HG03139 (cell line): ENCODE data around the gene OBP2A.

Experiments
- ATAC-seq: cut with Tn5 transposase; IDR thresholded peaks from one replicate; pipeline ENCODE4 v1.9.1; 2021; ENCODE audit not compliant: unreplicated experiment

OBP2A gene

DNA sequence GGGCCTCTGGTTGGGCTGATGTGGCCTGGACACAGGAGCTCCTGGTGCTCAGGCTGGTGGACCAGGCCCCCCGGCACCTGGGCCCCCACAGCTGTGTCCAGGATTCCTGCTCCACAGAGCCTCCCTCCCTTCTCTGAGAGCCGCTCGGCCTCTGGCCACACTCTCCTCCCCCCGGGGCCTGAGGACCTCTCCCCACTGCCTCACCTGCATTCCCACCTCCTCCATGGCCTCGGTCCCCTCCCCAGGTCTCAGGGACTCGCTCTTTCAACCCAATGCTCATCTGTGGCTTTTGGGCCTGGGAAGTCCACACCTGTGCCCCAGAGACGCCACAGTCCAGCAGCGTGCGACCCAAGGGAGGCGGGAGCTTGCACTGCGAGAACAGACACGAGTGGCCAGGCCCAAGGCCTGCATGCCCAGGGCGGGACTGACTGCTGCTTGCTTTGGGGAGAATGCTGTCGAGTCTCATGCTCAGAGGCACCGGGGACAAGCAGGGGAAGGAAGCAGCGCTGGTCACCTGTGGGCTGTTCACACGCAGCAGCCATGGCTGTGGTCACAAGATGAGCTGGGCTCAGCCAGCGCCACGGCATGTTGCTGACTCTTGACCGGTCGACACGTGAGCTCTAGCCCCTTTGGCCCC is 30.2 kb downstream of the OBP2A start:
- no peak for ATAC-seq

DNA sequence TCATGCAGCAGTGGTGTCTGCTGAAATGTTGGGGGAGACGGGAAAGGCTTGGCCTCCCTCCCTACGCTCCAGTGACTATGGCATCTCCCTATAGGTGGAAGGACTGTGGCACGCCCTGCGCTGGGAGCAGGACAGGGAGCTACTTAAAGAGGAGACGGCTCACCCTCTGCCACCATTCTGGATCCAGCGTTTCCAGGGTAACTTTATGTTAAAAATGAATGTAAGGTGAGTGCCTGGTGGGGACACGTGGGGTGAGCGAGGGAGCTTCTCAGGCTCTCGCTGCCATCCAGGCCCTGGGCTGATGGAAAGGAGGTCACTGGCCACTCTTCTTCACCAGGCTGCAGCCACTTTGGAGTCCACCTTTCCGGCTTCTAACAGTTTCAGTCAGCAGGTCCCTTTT is 31.3 kb downstream of the OBP2A start:
- no peak for ATAC-seq

DNA sequence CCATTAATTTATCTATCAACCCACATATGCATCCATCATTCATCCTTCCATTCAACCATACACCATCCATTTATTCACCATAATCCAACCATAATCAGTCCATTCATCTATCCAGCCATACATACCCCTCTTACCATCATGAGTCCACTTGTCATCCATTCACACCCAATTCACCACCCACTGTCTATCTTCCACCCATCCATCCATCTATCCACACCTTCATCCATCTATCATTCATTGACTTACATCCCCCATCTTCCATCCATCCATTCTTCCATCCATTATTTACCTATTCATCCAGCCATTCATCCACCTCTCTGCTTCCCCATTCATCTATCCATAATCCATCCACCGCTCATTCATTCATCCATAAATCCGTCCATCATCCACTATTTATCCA is 33.4 kb downstream of the OBP2A start:
- ATAC-seq: no peak

DNA sequence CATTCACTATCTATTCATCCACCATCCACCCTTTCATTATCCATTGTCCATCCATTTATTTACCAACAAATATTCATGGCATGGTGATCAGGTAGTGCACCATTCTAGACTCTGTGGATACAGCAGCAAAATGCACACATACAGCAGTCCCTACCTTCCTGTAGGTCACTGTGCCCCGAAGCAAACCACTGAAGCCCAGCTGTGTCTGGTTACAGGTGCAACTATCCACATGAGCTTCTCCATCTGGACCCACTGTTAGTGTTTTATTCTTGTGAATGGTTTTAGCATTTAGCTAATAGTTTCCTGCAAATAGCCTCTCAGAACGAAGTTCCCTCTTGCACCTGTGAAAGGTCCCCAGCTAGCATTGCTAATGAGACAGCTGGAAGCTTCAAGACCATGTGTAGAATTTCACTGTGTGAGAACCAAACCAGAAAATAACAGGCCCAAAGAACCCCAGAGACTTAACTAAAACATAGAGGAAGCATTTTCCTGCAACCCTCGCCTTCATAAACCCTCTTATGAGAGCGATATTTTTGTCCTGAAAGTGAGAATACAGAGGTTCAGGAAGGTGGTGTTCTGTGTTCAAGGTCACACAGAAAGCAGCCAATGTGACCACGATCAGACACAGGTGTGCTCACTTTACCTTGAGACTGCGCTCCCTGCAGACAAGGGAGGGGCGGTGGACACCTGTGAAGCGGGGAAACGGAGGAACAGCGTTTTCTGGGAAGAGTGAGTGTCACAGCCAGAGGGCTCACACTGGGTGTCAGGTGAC is 34.1 kb downstream of the OBP2A start:
- ATAC-seq: no peak

DNA sequence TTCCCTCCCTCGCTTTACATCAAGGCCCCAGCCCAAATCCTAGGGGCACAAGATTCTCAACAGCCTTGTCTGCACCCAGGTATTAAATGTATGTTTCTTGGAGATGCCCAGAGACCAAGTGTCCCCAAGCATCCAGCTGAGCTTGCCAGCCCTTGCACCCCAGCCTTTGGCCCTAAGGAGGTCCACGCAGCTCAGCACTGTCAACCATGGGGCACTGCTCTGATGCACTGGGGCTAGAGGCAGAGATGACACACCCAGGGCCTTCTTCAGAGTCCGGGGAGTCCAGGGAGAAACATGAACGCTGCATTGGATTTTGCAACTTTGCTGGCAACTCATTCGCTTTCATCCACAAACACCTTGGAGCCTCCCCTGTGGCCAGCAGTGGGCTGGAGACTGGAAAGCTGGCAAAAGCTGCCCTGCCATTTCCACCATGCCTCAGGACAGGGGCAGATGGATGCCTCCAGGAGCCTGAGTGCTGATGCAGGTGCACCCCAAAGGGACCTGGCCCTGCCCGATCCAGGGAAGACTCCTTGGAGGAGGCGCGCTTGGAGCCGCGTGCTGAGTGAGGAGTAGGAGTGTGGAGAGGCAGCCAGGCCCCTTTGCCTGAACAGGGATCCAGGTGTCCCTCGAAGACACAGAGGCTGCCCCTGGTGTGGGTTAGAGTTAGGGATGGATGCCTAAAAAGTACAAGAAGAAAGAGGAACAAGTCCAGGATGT is 34.9 kb downstream of the OBP2A start:
- no peak for ATAC-seq

DNA sequence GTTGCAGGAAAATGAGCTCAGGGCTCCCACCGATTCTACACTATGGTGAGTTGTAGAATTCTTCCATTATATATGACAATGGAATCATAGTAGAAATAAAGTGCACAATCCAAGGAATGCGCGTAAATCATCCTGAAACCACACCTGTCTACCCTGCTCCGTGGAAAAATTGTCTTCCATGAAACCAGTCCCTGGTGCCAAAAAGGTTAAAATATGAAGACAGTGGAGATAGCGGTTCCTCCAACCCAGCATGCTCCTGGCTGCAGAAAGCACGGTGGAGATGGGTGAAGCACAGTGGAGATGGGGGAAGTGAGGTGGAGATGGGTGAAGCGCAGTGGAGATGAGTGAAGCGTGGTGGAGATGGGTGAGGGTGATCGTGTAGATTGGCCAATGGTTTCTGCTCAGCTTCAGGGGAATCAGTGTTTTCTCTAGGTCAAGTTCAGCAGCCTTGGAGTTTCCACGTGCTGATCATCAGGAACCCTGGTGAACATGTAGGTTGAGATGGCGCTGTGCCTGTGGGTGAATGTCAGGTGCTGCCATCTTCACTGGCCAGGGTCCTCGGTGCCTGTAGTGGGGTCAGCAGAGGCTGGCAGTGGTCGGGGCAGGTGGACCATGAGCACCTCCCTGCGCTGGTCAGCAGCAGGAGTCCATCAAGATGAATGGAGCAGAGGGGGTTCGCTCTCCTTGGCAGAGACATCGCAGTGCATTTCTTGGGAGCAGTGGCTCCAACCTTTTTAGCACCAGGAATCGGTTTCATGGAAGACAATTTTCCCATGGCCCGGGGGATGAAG is 35.9 kb downstream of the OBP2A start:
- no peak for ATAC-seq

DNA sequence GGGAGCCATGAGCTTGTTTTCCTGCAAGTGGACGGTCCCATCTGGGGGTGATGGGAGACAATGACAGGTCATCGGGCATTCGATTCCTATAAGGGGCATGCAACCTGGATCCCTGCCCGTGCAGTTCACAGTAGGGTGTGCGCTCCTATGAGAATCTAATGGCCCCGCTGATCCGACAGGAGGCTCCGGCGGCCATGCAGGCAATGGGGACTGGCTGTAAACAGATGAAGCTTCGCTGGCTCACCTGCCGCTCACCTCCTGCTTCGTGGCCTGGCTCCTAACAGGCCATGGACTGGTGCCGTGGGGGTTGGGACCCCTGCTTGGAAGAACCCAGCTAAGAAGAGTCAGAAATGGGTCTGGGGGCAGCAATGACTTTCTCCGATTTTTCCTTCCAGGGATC is 36.6 kb downstream of the OBP2A start:
- ATAC-seq: no peak

DNA sequence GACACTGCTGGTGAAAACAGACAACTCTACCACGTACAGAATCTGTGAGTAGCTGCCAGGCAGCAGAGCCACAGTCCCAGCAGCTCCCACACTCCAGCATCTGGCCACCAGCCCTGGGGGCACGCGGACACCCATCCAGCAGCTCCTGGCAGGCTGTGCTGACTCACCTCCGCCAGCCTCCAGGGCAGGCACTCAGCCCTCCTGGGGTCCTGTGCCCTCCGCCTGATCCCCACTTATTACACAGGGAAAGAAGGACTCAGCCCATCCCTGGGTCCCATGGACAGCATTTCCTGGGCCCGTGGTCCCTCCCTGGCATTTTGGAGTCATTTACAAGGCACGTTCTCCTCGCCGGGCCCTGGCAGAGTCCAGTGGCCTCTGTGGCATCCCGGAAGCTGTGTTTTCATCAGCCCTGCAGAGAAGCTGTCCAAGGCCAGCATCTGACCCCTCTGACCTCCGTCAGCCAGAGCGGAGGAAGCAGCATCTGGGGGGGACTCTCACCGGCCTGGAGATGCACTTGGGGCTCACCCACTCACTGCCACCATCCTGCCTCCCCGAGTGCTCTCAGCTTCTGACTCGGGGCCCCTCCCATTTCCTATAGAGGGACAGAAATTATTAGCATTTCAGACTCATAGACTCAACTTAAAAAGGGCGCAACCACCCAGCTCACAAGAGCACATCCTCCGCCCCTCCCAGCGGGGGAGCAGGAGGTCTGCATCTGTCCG is 37.2 kb downstream of the OBP2A start:
- ATAC-seq: no peak

DNA sequence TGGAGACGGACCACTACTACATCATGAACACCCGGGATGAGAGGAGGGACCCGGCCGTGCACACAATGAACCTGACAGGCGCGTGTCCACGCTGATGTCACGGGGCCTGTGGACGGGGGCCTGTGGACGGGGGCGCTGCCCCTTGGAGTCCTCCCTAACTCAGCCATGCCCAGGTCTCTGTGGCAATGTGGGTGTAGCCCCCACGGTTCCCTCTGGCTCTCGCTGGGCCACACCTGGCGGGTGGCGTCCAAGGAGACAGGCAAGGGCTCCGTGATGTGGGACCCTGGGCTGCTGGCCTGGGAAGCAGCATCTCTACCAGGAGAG is 37.7 kb downstream of the OBP2A start:
- ATAC-seq: no peak

DNA sequence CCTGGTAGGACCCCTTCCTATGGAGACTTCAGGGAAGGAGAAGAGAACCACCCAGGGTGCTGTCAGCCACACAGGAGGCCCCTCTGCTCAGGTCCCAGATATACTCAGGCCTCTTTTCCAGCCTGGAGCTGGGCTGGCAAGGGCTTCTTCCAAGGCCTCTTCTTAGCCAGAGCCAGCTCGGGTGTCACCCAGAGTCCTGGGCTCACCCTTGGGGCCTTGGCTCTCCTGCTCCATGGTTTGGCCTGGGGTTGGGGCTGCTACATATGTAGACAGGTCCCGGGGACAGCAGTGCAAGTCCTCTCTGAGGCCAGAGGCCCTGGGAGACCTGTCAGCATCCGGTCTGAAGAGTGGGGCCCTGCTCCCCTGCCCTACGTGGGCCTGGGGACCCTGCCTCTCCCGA is 38.4 kb downstream of the OBP2A start:
- no peak for ATAC-seq

DNA sequence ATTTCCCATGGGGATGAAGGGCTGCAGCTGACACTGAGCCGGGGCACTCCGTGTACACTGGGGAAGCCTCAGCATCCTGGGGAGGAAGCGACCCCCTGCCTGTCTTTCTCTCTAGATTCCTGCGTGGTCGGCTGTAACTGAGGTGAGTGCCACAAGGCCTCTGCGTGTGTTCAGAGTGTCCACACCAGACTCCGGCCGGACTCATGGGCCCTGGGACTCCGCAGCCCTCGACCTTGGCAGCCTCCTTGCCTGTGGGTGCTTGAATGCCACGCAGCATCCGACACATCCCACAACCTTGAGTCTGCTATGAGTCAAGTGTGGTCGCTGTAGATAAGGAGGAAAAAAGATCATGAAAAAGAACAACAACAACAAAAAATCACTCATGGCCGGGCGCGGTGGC is 39.0 kb downstream of the OBP2A start:
- ATAC-seq: no peak

DNA sequence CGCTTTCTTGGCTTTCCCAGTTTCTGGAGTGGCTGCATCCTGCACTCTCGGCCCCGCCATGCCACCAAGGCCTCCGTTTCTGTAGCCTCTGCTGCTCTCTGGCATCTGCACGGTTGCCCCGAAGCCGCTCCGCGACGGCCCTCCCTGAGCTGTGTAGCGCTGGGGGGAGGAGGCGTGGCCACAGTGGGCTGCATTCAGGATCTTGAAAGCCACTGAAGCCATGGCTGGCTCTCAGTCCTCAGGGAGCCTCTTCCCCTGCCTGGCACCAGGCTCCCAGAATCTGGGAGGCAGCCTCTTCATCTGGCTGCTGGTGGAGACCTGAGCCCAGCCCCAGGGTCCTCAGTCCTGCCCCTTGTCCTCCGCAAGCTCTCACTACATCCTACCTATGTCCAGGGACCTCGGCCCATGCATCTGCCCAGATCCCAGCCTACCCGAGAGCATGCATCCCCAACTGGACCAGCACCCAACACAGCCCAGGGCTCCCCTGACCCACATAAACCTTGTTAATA is 40.7 kb downstream of the OBP2A start:
- ATAC-seq: no peak

DNA sequence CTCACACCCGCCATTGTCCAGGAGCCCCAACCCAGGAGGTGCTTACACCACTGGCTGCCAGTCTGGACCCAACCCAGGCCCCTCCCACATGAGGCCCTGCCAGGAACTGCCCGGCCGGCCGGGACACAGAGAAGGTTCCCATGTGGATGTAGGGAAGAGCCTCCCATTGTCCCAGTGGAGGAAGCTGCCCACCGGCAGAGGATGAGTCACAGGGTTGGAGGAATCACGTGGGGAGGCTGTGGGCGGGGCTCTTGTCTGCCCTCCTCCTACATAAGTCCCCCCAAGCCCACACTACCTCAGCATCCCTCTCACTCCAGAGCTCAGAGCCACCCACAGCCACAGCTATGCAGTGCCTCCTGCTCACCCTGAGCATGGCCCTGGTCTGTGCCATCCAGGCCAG is 41.7 kb downstream of the OBP2A start:
- no peak for ATAC-seq

DNA sequence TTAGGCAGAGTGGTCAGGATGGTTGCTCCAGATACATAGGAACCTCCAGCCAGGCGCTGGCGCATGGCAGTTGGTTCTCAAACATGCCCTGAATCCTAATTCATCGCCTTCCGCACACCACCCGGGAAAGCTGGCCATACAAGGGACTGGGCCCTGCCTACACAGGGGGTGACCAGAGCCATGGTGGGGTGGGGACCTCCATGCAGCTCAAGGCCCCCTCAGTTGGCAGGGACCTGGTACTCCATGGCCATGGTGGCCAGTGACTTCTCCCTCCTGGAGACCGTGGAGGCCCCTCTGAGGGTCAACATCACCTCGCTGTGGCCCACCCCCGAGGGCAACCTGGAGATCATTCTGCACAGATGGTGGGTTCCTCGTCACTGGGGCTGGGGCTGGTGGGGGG is 42.4 kb downstream of the OBP2A start:
- ATAC-seq: no peak

DNA sequence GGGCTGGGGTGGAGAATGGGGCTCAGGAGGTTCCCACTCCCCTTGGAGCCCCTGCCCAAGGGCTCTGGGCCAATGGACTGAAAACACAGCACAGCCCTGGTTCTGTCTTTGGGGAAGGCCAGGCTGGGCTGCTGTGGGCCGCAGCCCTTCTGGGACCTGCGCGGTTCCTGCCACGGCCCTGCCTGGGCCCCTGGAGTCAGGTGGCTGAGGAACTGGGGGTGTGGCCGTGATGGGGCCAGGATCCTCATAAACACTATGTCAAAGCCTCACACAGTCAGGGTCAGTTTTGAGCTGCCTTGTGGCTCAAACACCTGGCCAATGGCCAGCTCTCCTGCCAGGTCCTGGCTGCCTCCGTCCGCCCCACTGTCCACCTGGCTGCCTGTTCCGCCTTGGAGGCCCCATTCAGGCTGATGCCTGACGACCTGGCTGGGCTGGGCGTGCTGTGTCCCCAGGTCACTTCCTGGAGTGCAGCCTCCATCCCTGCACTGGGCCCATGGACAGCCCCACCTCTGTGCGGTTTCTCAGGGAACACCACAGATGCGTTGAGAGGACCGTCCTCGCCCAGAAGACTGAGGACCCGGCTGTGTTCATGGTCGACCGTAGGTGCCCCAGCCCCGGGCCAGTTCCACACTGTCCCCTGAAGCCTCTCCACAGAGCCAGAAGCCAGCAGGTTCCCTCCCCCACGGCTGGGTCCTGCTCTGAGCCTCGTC is 43.1 kb downstream of the OBP2A start:
- ATAC-seq: no peak

DNA sequence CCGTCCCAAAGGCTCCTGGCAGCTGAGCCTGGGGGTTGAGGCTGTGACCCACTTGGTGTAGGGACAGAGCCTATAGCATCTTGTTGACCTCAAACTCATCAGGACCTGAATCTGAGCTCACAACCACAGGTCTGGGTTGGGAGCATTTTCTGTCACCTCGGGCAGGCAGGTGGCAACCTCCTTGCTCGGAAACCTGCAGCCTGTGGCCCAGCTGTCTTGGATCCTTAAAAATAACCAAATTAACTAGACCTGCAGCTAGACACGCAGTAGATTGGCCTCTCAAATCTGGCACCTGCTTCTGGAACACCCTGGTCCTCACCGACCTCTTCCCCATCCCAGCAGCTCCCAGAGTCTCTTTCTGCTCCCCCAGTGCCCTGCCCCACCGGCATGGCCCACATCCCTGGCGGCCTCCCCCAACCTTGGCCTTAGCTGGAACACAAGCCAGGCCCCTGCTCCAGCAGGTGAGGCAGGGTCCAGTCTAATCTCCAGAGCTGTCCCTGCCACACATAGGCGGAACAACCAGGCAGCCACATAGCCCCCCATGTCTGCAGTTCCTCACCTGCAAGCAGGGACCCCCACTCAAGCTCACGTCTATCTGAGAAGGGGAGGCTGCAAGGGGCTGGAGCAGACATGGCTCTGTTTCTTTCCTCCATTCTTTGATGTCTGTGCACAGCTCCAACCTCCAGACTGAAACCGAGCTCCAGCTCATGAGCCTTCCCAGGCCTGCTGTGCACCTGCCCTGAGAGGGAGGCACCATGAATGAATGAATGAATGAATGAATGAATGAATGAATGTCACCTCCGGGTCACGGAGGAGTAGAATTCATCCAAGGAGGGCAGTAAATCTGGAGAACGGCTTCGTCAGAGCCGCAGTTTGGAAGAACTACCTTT is 43.9 kb downstream of the OBP2A start:
- ATAC-seq: no peak

DNA sequence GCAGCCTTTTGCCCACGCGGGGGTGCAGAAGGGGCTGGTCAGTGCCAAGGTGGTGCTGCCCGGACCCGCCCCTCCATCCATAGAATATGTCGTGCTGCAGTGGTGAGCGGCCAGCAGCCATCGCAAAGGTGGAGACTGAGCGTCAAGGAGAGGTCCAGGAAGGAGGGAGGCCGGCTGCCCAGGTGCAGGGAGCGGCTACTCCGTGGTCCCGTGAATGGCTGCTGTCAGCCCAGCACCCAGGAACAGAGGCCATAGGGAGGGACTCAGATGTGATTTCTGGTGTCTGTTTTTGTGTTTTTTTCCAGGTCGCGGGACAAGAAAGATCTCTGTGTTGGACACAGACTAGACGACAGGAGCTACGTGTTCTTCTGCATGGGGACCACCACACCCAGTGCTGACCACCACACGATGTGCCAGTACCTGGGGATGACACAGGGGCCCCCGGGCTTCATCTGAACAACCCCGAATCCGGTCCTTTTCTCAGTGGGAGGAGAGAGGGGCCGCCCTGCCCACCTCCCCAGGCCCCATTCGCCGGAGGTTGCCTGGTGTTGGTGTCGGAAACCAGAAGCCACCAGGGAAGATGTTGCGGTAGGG is 44.7 kb downstream of the OBP2A start:
- no peak for ATAC-seq

DNA sequence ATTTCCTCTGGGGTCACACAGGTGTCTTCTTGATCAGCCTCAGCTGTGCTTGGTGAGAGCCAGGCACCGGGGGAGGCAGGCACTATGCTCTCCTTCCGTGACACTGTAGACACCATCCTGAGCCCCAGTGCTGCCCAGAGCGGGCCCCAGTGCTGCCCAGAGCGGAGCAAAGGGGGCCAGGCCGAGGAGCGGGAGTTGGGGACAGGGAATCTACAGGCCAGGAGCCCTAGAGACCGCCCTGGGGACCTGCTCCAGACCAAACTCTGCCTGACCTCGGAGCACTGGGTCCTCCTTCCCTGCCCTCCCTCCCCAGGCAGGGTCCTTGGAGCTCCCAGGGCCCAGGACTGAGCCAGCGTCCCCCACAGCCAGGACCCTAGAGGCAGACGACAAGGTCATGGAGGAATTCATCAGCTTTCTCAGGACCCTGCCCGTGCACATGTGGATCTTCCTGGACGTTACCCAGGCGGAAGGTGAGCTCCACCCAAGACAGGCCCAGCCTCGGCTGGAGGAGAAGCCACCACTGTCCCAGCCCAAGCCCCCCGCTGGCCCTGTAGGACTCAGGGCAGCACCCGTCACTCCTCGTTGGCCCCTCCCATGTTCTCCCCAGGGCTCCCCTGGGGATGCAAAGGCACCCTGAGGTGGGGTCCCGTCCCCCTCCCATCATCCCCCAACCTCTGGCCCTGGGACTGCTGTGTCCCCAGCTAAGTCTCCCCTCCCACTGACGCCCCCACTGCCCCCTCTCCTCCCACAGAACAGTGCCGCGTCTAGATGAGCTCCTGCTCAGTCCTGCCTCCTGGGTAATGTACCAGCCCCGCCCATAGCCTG is 45.8 kb downstream of the OBP2A start:
- no peak for ATAC-seq
